Measurements from ENCODE around the gene ADGB. TPM values are rescaled to one million over a fixed set of nuclear protein-coding genes. Genes with fewer than 3 reads are reported as not detected.

ADGB gene
- total RNA-seq, 1 experiment from 2014 or later = not detected

- ChIA-PET POLR2A (no interaction called here), RAD21 (ENCODE audit: low non-redundant PET in 1 of 2, low total read pairs in 2 of 2, uncharacterized antibody in 2 of 2, unreplicated experiment in 2 of 2) (no interaction called here), CTCF (no interaction called here)
- Histone ChIP-seq H3K27ac (ENCODE audit: low read depth, low read length) (no peak overlapping the region), H3K27me3 (ENCODE audit: insufficient read depth, low read length) (peaks cover 4% of the 10 kb centered on the region; the same call in 1 of the 2 replicates), H3K9me3 (ENCODE audit: control insufficient read depth in 1 of 2, insufficient read depth in 1 of 2, low read depth in 1 of 2, low read length in 2 of 2) (no peaks in the 10 kb centered on the region), H3K79me2 (ENCODE audit: insufficient read depth, low read length) (no peaks in the 10 kb centered on the region), H3K4me3 (replicated peaks in 1 of 2; ENCODE audit: low read depth in 1 of 2, low read length in 2 of 2) (no peak overlapping the region), H3K9ac (ENCODE audit: low read length) (no peak overlapping the region), H3K9me2 (ENCODE audit: insufficient read depth) (no peaks in the 10 kb centered on the region), H3K4me2 (ENCODE audit: low read length) (no peak overlapping the region), H2AFZ (ENCODE audit: low read depth, low read length, poor library complexity, severe bottlenecking) (no peak overlapping the region), H4K20me1 (ENCODE audit: insufficient read depth) (no peaks in the 10 kb centered on the region), H3K36me3 (ENCODE audit: control insufficient read depth in 1 of 2, insufficient read depth in 2 of 2, low read length in 2 of 2) (no peaks in the 10 kb centered on the region), H3K4me1 (ENCODE audit: control insufficient read depth in 1 of 2, insufficient read depth in 2 of 2, low read length in 2 of 2) (no peaks in the 10 kb centered on the region)
- intact Hi-C loops (cut with micrococcal nuclease) = no loop called here
- TF ChIP-seq SP1 (IDR thresholded peaks at IDR 0.05; ENCODE audit: low read depth) = no peak
- TF ChIP-seq EZH2 (IDR thresholded peaks at IDR 0.05) = no peak
- TF ChIP-seq EZH2phosphoT487 (IDR thresholded peaks at IDR 0.05; ENCODE audit: borderline replicate concordance) = no peak
- no peak for TF ChIP-seq FOSL1 (IDR thresholded peaks at IDR 0.05; ENCODE audit: low read depth)
- TF ChIP-seq JUND (IDR thresholded peaks at IDR 0.05) = no peak
- no peak for TF ChIP-seq ZBTB33 (IDR thresholded peaks at IDR 0.05; ENCODE audit: extremely low read depth, insufficient replicate concordance, low read length)
- TF ChIP-seq ATF3 (IDR thresholded peaks at IDR 0.05) = no peak
- TF ChIP-seq YY1 (IDR thresholded peaks at IDR 0.05; ENCODE audit: extremely low read depth, insufficient replicate concordance, low read depth, low read length) = no peak
- no peak for TF ChIP-seq EGR1 (IDR thresholded peaks at IDR 0.05; ENCODE audit: low read depth)
- no peak for TF ChIP-seq ELF1 (IDR thresholded peaks at IDR 0.05; ENCODE audit: borderline replicate concordance, low read depth)
- TF ChIP-seq RAD21 (IDR thresholded peaks at IDR 0.05; ENCODE audit: low read depth) = no peak
- no peak for TF ChIP-seq CBX3 (IDR thresholded peaks at IDR 0.05; ENCODE audit: low read depth)
- no peak for TF ChIP-seq SIN3A (IDR thresholded peaks at IDR 0.05; ENCODE audit: low read depth)
- TF ChIP-seq CEBPB (IDR thresholded peaks at IDR 0.05; ENCODE audit: low read depth) = no peak
- no peak for TF ChIP-seq ZNF274 (IDR thresholded peaks at IDR 0.05; ENCODE audit: low read depth, low read length)
- no peak for TF ChIP-seq TCF7L2 (IDR thresholded peaks at IDR 0.05; ENCODE audit: borderline replicate concordance, extremely low read depth, insufficient read depth, insufficient read length)
- TF ChIP-seq ZFX (IDR thresholded peaks at IDR 0.05) = no peak
- no peak for DNase-seq (ENCODE audit: low read depth, low spot score)
- ATAC-seq = no peak
- no TSS peak for BruUV-seq (replicated peaks)
Observed at GRCh38 chr6:146666909-146667308, 68.1 kb downstream of the ADGB start.

Measured in HCT116 (cell line).